Measurements from ENCODE around the gene KCNAB1. TPM values are rescaled to one million over a fixed set of nuclear protein-coding genes. Genes with fewer than 3 reads are reported as not detected.

Gene KCNAB1
- total RNA-seq, 3 donors from 2014 or later (not counting 1 experiment from before 2014, with no cell fraction given), result not detected

GRCh38 chr3:156434921-156435320, 314.5 kb downstream of the KCNAB1 start:
- H3K4me1 ChIP-seq (ENCODE audit: control insufficient read depth, insufficient read depth, low read length), result no peaks in the 10 kb centered on the region
- H3K4me3 Mint-ChIP-seq, result no peak overlapping the region
- H3K27me3 Mint-ChIP-seq (ENCODE audit: low read depth in 2 of 2), result peaks cover 20 to 21% of the 10 kb centered on the region in 2 donors
- H3K4me3 ChIP-seq (ENCODE audit: low read length), result no peak overlapping the region
- H3K9me3 ChIP-seq (ENCODE audit: control insufficient read depth, insufficient read depth, low read length), result no peaks in the 10 kb centered on the region
- ATAC-seq, result no peak
- H3K4me1 Mint-ChIP-seq, result no peaks in the 10 kb centered on the region
- TF ChIP-seq, protein P1, sequence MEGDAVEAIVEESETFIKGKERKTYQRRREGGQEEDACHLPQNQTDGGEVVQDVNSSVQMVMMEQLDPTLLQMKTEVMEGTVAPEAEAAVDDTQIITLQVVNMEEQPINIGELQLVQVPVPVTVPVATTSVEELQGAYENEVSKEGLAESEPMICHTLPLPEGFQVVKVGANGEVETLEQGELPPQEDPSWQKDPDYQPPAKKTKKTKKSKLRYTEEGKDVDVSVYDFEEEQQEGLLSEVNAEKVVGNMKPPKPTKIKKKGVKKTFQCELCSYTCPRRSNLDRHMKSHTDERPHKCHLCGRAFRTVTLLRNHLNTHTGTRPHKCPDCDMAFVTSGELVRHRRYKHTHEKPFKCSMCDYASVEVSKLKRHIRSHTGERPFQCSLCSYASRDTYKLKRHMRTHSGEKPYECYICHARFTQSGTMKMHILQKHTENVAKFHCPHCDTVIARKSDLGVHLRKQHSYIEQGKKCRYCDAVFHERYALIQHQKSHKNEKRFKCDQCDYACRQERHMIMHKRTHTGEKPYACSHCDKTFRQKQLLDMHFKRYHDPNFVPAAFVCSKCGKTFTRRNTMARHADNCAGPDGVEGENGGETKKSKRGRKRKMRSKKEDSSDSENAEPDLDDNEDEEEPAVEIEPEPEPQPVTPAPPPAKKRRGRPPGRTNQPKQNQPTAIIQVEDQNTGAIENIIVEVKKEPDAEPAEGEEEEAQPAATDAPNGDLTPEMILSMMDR (IDR thresholded peaks at IDR 0.05), result no peak
- 78% methylated on average over 3 of the region's 3 CpGs for WGBS (ENCODE audit: insufficient coverage)
- H3K27ac ChIP-seq (ENCODE audit: low read length), result no peak overlapping the region
- no peaks in the 10 kb centered on the region for H3K36me3 ChIP-seq (ENCODE audit: control insufficient read depth, insufficient read depth, low read length)
- DNase-seq, result no peak
- intact Hi-C loops (cut with micrococcal nuclease), result no loop called here
- no peaks in the 10 kb centered on the region for H3K36me3 Mint-ChIP-seq
- no peaks in the 10 kb centered on the region for H3K9me3 Mint-ChIP-seq
- H3K27ac Mint-ChIP-seq, result no peak overlapping the region
- H3K27me3 ChIP-seq (ENCODE audit: control insufficient read depth, insufficient read depth, low read length), result no peaks in the 10 kb centered on the region

GRCh38 chr3:156443079-156443478, 322.7 kb downstream of the KCNAB1 start:
- Mint-ChIP-seq H3K4me1 (no peaks in the 10 kb centered on the region), H3K9me3 (no peaks in the 10 kb centered on the region), H3K4me3 (no peak overlapping the region), H3K27ac (no peak overlapping the region), H3K36me3 (no peaks in the 10 kb centered on the region), H3K27me3 (ENCODE audit: low read depth in 2 of 2) (peaks cover 8 to 15% of the 10 kb centered on the region in 2 donors)
- intact Hi-C loops (cut with micrococcal nuclease), result no loop called here
- DNase-seq (no peak), ATAC-seq (no peak)
- H3K27ac ChIP-seq (ENCODE audit: low read length), result no peak overlapping the region
- H3K27me3 ChIP-seq (ENCODE audit: control insufficient read depth, insufficient read depth, low read length), result no peaks in the 10 kb centered on the region
- H3K4me3 ChIP-seq (ENCODE audit: low read length), result no peak overlapping the region
- no peaks in the 10 kb centered on the region for H3K4me1 ChIP-seq (ENCODE audit: control insufficient read depth, insufficient read depth, low read length)
- 91% methylated on average over 5 of the region's 5 CpGs for WGBS (ENCODE audit: insufficient coverage)
- TF ChIP-seq, protein P1 (IDR thresholded peaks at IDR 0.05), result no peak
- no peaks in the 10 kb centered on the region for H3K9me3 ChIP-seq (ENCODE audit: control insufficient read depth, insufficient read depth, low read length)
- no peaks in the 10 kb centered on the region for H3K36me3 ChIP-seq (ENCODE audit: control insufficient read depth, insufficient read depth, low read length)

DNA sequence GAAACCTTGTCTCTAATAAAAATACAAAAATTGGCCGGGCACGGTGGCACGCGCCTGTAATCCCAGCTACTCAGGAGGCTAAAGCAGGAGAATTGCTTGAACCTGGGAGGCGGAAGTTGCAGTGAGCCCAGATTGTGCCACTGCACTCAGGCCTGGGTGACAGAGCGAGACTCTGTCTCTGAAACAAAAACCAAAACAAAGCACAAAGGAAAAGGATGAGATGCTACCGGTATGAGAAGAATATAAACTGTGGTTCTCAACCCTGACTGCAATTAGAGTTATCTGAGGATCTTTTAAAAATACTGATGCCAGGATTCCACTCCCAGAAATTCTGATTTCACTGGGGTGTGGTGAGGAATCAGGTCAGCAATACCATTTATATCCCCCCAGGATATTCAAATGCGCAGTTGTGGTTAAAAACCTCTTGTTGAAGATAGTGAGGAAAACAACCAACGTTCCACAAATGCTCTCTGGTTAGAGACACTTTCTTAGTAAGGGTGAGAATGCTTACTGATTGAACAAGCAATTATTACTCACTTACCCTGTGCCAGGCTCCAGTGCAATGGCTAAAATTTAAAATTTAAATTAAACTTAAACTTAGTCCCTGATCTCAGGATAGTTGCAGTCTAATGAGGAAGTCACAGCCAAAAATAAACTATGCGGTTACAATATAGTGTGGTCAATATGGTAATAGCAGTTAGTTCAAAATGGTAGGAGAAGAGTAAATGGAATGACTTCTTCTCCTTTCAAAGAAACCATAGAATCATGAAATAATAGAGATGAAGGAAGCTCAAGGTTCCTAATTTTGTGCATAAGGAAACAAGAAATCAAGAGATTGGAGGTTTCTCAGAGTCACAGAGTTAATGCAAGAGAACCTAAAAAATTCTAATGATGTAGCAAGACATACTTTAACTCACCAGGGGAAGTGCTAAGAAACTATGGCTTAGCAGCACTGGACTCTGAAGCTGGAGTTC, 325.0 kb downstream of the KCNAB1 start:
- TF ChIP-seq, protein P1 (IDR thresholded peaks at IDR 0.05), result no peak
- Mint-ChIP-seq H3K36me3 (no peaks in the 10 kb centered on the region), H3K4me3 (no peak overlapping the region), H3K27ac (no peak overlapping the region), H3K9me3 (no peaks in the 10 kb centered on the region), H3K4me1 (no peaks in the 10 kb centered on the region), H3K27me3 (ENCODE audit: low read depth in 2 of 2) (peaks cover 0 to 11% of the 10 kb centered on the region in 2 donors)
- Histone ChIP-seq H3K9me3 (ENCODE audit: control insufficient read depth, insufficient read depth, low read length) (no peaks in the 10 kb centered on the region), H3K27me3 (ENCODE audit: control insufficient read depth, insufficient read depth, low read length) (no peaks in the 10 kb centered on the region), H3K4me3 (ENCODE audit: low read length) (no peak overlapping the region), H3K27ac (ENCODE audit: low read length) (no peak overlapping the region), H3K36me3 (ENCODE audit: control insufficient read depth, insufficient read depth, low read length) (no peaks in the 10 kb centered on the region), H3K4me1 (ENCODE audit: control insufficient read depth, insufficient read depth, low read length) (no peaks in the 10 kb centered on the region)
- DNase-seq, result no peak
- WGBS (ENCODE audit: insufficient coverage), result 82% methylated on average over 8 of the region's 10 CpGs
- intact Hi-C loops (cut with micrococcal nuclease), result no loop called here
- ATAC-seq, result no peak

All from natural killer cell (primary cell).